ENCODE measurements around the gene PNLDC1.
A peak's percentile ranks its signal among the peaks of the same experiment; 100 is the strongest.
"Not testable (repeated sequence)": the region's sequence is repeated elsewhere in the genome, so short reads cannot be mapped to it uniquely, and the experiment has no call there.

The PNLDC1 gene

DNA sequence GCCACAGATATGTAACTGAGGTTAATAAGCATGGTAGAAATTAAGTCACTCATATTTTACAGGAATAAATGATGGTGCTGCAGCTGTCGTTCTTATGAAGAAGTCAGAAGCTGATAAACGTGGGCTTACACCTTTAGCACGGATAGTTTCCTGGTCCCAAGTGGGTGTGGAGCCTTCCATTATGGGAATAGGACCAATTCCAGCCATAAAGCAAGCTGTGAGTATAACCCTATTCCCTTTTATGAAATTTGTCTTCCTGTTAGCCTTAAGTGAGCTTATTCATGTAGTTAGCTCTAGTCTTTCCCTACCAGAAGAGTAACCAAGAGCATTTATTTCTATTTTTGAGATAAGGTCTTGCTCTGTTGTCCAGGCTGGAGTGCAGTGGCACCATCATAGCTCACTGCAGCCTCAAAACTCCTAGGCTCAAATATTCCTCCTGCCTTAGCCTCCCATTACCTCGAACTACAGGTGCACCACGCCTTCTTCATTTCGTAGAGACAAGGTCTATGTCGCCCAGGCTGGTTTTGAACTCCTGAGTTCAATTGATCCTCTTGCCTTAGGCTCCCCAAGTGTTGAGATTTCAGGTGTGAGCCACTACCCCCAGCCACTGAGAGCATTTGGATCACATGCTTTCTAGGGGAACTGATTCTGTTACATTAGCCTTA lies 22.7 kb upstream of the PNLDC1 start:
- intact Hi-C loops (cut with DNase I) = no loop called here
- DNase-seq = no peak

- intact Hi-C loops (cut with DNase I) = no loop called here
- DNase-seq = no peak
Measured at GRCh38 chr6:159778131-159778530, 21.9 kb upstream of the PNLDC1 start.

- no peak for DNase-seq
- intact Hi-C loops (cut with DNase I) = no loop called here
Measured at GRCh38 chr6:159778542-159779103, 21.5 kb upstream of the PNLDC1 start.

DNA sequence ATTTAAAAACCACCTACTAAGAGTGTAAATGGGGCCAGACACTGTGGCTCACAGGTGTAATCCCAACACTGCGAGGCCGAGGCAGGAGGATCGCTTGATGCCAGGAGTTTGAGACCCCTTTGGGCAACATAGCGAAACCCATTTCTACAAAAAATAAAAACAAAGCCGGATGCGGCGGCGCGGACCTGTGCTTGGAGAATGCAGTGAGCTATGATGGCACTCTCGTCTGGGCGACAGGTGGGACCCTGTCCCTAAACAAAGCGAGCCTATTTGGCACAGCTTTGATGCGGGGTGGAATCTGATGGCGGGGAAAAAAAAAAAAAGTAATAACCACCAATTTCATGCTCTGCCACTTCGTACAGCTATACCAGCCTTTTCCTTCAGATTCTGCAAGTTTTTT lies 11.8 kb upstream of the PNLDC1 start:
- intact Hi-C loops (cut with DNase I) = loop anchor here (2.0 to 5.0 kb wide), 2 partner anchors 27 to 179 kb away; partner anchors contain the start of gene IGF2R

DNA sequence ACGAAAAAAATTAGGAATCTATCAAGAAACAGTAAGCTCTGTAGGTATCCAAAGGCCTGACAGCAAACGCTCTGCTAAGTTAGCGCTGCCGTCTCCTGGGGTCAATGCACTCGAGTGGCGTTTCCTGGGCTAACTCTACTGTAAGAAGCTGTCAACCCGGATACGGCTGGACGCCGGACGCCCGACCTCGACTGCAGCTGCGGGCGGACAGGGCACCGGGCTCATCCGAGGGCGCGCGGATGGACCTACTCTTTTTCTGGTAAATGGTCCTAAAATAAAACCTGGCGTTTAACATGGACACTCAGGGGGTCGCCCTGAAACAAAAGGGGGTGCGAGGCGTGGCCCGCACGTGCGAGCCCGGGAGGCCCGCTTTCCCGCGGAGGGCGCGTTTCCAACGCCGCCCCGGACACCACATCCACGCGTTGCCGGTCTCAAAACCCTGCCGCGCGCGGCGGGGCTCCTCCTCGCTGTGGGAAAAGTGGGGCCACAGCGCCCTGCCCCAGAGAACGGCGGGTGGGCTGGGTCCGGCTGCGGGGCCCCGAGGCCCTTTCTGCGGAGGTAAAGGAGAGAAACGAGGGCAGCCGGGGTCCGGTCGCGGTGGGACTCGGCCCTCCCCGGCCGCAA lies 11.2 kb upstream of the PNLDC1 start:
- peak in 3 of 10 donors; percentile 19 to 86 (median 69) for DNase-seq

More for the DNA sequence above, 11.8 kb upstream of the PNLDC1 start:
- DNase-seq = peak in 1 of 10 donors; percentile 74

DNA sequence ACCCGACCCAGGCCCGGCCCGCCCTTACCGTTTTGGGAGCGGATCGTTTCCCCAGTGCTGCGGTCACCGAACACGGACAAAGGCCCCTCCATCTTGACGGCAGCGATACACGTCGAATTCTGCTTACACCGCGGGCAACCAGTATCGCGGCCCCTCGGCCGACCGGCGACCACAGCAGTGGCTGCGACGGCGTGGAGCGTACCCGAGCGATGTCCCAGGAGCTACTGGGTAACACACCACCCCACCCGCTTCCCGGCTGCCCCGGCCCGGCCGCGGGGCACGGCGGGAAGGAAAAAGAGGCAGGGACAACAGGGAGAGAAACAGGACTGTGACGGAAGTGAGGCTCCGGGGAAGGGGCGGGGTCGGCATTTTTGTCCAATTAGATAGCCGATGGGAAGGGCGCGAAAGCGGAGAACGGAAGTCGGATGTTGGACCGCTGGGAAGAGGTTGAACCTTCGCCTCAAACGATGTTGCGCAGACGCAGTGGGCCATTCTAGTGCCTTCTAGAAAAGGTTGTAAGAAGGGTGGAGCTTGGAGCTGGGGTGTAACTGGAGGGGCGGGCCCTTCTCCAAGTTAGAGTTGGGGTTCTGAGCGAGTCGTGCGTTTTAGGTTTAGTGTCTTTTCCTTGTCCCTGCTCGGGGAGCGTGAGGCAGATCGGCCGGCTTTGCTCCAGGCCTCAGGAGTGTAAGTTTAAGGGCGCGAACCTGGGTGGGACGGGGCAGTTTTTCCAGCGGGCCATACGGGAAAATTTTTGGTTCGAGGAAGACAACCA lies 10.5 kb upstream of the PNLDC1 start, which contains the start of gene TCP1:
Gene TCP1 (minus strand): TSS at position 226 of the 772 bp plus-strand sequence. CDS start 134 bp downstream, at position 92.
- DNase-seq = peak; percentile 98 to 100 (median 99)
- intact Hi-C loops (cut with DNase I) = loop anchor here (2.0 to 5.0 kb wide), 4 partner anchors 29 to 178 kb away; partner anchors contain the start of genes IGF2R, SOD2 and WTAP

More for the DNA sequence above, 11.2 kb upstream of the PNLDC1 start:
- intact Hi-C loops (cut with DNase I) = loop anchor here (2.0 to 5.0 kb wide), 2 partner anchors 28 to 178 kb away; partner anchors contain the start of gene IGF2R

DNA sequence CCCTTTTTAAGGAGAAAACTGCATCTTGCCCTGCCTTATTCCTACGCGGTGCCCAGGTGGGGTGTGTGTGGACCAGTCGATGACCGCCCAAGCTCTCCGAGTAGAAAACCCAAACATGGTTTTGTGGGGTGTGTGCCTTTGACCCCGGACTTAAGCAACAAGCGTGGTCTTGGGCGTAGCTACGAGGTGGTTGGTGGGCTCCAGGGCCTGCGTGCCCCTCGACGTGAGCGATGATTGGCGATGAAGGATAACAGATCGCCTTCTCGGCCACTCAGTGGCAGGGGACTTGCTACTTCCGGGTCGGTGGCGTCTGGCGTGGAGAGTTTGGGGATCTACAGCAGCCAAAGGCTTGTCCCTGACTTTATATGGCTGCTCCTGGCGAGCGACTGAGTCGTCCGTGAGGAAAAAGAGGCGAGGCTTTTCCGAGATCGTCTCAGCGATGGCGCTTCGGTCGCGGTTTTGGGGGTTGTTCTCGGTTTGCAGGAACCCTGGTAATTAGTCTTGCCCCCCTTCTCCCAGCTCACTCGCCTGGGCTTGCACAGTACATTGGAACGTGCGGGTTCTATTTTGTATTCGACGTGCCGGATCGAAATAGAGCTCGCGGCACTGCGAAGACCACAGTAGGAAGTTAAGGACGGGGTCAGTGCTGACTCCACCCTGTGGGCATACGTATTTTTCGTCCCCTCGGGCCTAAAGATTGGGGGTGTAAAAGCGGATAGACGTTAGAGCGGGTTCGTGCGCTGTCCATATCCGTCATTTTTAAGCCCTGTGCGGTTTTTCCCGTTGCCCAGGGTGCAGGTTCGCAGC lies 9.7 kb upstream of the PNLDC1 start, which contains the start of gene MRPL18:
Gene MRPL18 (plus strand): TSS at position 319 of the 807 bp plus-strand sequence. CDS start 121 bp downstream, at position 440.
- DNase-seq = peak; percentile 85 to 99 (median 96)
- intact Hi-C loops (cut with DNase I) = loop anchor here (2.0 to 5.0 kb wide), 2 partner anchors 64 to 98 kb away; partner anchors contain the start of genes SOD2 and WTAP

DNA sequence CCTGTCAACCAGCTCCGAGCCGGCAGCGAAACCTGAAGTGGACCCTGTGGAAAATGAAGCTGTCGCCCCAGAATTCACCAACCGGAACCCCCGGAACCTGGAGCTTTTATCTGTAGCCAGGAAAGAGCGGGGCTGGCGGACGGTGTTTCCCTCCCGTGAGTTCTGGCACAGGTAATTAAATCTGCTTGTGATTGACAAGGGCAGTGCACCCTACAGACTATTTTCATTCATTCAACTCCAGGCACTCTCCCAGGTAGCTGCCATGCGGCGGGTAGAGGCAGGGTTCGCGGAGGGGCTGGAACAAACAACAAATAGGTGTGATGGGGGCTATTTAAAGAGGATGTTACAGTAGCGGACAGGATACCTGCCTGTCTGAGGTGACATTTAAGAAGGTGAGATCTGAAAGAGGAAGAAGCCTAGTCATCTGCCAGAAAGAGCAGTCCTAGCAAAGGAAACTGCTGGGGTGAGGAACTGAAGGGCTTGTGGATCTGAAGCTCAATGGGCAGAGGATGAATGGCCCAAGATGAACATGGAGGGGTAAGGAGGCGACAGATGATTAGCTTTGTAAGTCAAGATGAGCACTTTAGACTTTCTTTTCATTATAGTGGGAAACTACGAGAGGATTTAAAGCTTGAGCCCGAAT lies 9.0 kb upstream of the PNLDC1 start:
- intact Hi-C loops (cut with DNase I) = loop anchor here (2.0 to 5.0 kb wide), 2 partner anchors 64 to 99 kb away; partner anchors contain the start of genes SOD2 and WTAP
- DNase-seq = peak in 1 of 10 donors; percentile 69

DNA sequence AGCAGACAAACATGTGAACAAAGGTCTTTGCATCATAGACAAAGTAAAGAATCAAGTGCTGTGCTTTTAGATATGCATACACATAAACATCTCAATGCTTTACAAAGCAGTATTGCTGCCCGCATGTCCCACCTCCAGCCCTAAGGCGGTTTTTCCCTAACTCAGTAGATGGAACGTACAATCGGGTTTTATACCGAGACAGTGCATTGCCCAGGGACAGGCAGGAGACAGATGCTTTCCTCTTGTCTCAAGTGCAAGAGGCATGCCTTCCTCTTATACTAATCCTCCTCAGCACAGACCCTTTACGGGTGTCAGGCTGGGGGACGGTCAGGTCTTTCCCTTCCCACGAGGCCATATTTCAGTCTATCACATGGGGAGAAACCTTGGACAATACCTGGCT lies 5.1 kb upstream of the PNLDC1 start:
- not testable (repeated sequence) for DNase-seq
- intact Hi-C loops (cut with DNase I) = loop anchor here (5.0 kb wide), 1 partner anchor 103 kb away; the partner anchor contains the start of gene SOD2

DNA sequence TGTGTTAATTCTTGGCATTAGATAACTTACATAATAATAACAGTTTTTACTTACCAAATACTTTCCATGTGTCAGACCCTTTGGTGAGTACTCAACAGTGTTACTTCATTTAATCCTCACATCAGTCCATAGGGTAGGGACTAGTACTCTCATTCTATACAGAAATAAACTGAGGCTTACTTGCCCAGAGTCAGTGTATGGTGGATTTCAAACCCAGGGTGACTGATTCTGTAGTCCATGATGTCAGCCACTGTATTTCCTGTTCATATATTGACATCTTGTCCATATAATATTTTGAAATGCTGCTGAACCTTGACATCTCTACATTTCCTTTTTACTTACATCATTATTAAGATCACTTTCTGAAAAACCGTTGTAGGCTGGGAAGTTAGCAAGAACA lies 2.5 kb upstream of the PNLDC1 start:
- no peak for DNase-seq
- intact Hi-C loops (cut with DNase I) = no loop called here

DNA sequence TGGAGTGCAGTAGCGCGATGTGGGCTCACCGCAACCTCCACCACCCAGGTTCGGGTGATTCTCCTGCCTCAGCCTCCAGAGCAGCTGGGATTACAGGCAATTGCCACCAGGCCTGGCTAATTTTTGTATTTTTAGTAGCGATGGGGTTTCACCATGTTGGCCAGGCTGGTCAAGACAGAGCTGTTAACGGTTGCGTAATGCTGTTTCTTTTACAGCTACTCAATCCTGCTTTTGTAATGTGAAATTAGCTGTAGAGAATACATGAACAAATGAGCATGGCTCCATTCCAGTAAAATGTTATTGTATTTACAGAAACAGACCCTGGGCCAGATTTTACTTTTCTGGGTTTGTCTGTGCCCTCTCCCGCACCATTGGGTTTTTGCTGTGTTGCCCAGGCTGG lies 1.9 kb downstream of the PNLDC1 start:
- intact Hi-C loops (cut with DNase I) = no loop called here
- DNase-seq = peak in 1 of 10 donors; percentile 31

GRCh38 chr6:159804504-159804903 lies 4.4 kb downstream of the PNLDC1 start:
- intact Hi-C loops (cut with DNase I) = no loop called here
- DNase-seq = peak in 1 of 10 donors; percentile 40

- no peak for DNase-seq
- intact Hi-C loops (cut with DNase I) = no loop called here
Measured at GRCh38 chr6:159805440-159806020, 5.5 kb downstream of the PNLDC1 start.

- DNase-seq = peak in 1 of 10 donors; percentile 41
- intact Hi-C loops (cut with DNase I) = no loop called here
Measured at GRCh38 chr6:159806021-159806458, 6.0 kb downstream of the PNLDC1 start.

DNA sequence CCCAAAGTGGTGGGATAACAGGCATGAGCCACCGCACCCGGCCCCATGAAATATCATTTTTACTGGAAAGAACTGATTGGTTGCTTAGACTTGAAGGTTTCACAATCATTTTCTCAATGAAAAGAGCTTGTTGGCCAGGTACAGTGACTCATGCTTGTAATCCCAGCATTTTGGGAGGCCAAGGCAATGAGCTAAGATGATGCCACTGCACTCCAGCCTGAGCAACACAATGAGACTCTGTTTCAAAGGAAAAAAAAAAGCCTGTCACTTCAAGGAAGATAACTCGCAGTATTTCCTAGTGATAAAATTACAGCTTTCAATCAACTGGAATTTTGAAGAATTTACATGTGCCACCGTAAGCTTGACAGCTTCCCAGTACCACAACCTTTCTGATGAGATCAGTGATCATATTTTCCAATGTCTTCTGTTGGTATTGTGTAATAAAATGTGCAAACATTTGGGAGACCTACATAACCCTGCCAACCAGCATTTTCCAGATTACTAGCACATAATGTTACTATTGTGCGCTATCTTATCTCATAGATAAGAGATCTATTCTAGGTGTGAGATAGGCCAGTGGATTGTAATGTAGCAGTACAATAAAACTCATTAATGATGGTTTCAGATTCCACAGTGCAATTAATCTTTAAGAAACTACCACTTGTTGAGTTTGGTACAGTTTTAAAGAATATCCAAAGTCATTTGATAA lies 7.2 kb downstream of the PNLDC1 start:
- no peak for DNase-seq
- intact Hi-C loops (cut with DNase I) = no loop called here

GRCh38 chr6:159808647-159809046 lies 8.6 kb downstream of the PNLDC1 start:
- intact Hi-C loops (cut with DNase I) = no loop called here
- peak in 2 of 10 donors; percentile 16 to 46 for DNase-seq

GRCh38 chr6:159809149-159809548 lies 9.1 kb downstream of the PNLDC1 start:
- no peak for DNase-seq
- intact Hi-C loops (cut with DNase I) = no loop called here

- intact Hi-C loops (cut with DNase I) = no loop called here
- no peak for DNase-seq
Measured at GRCh38 chr6:159813781-159814180, 13.7 kb downstream of the PNLDC1 start.

All from posterior cingulate gyrus (tissue), 11 donors.